H1 (cell line): ENCODE data around the gene XRRA1. TPM values are rescaled to one million over a fixed set of nuclear protein-coding genes. Genes with fewer than 3 reads are reported as not detected.

Experiments used
- CTCF ChIA-PET: fragments of 300-600 bp; sonication (Branson Sonifier 250); formaldehyde crosslinking; loops from one replicate; lab custom pipeline; 2021; ENCODE audit not compliant: partially characterized antibody; lab: Charles Lee
- POLR2A ChIA-PET: fragments of 300-600 bp; sonication (Branson Sonifier 250); formaldehyde crosslinking; loops from one replicate; lab custom pipeline; 2021; ENCODE audit warnings: inconsistent platforms; ENCODE audit not compliant: partially characterized antibody; lab: Charles Lee
- DNase-seq, 2 experiments: peaks; one replicate each; pipeline versions ENCODE4 v3.0.0 to v3.0.0-alpha.2; 2010 to 2022; ENCODE audit warnings: low spot score in 2 of 2, low read depth in 1 of 2, mixed read lengths in 1 of 2
- FAIRE-seq: peaks from 2 replicates; lab custom pipeline; 2011; peaks lifted over from hg19 to GRCh38; lab: Jason Lieb, UNC
- H2AFZ ChIP-seq: 2 replicates; pipeline ENCODE4 v1.8.1; 2012; ENCODE audit warnings: low read length, inconsistent platforms
- H2AK5ac ChIP-seq: 2 replicates; pipeline ENCODE4 v1.6.1; 2013; ENCODE audit warnings: low read depth, low read length
- H2BK120ac ChIP-seq: replicated peaks from 2 replicates; pipeline ENCODE3; 2013; ENCODE audit warnings: low read depth, low read length, inconsistent platforms
- H2BK12ac ChIP-seq: 2 replicates; pipeline ENCODE4 v1.6.1; 2013; ENCODE audit warnings: low read depth, low read length
- H2BK15ac ChIP-seq: 2 replicates; pipeline ENCODE4 v1.6.1; 2013; ENCODE audit warnings: low read length
- H2BK20ac ChIP-seq: 2 replicates; pipeline ENCODE4 v1.6.1; 2013; ENCODE audit warnings: low read length
- H2BK5ac ChIP-seq: 2 replicates; pipeline ENCODE4 v1.6.1; 2013; ENCODE audit warnings: low read depth, low read length
- H3K14ac ChIP-seq: 2 replicates; pipeline ENCODE4 v1.6.1; 2013; ENCODE audit warnings: inconsistent platforms; ENCODE audit not compliant: insufficient read length
- H3K18ac ChIP-seq: 2 replicates; pipeline ENCODE4 v1.6.1; 2013; ENCODE audit warnings: low read length; ENCODE audit errors: extremely low read depth
- H3K23ac ChIP-seq: 2 replicates; pipeline ENCODE4 v1.6.1; 2013; ENCODE audit warnings: inconsistent platforms; ENCODE audit not compliant: insufficient read length
- H3K23me2 ChIP-seq: 2 replicates; pipeline ENCODE4 v1.6.1; 2013; ENCODE audit warnings: low read depth, low read length
- H3K27ac ChIP-seq: 2 replicates; pipeline ENCODE4 v1.6.1; 2011; ENCODE audit warnings: low read depth, low read length, inconsistent platforms
- H3K27me3 ChIP-seq, 4 experiments: replicated peaks in 1 of 4; 1 replicate in 1 of 4; 2 replicates in 3 of 4; pipeline versions ENCODE4 v1.6.1 to v1.8.1; 2011 to 2013; ENCODE audit warnings: low read length in 3 of 4, mild to moderate bottlenecking in 3 of 4, inconsistent platforms in 2 of 4, mixed read lengths in 2 of 4, moderate library complexity in 1 of 4; ENCODE audit not compliant: control insufficient read depth in 3 of 4, insufficient read depth in 3 of 4; ENCODE audit errors: extremely low read depth in 1 of 4
- H3K36me3 ChIP-seq, 4 experiments: 2 replicates each; pipeline versions ENCODE4 v1.6.1 to v1.8.1; 2011 to 2013; ENCODE audit warnings: mild to moderate bottlenecking in 4 of 4, low read length in 3 of 4, moderate library complexity in 2 of 4, control low read depth in 1 of 4, inconsistent platforms in 1 of 4; ENCODE audit not compliant: insufficient read depth in 4 of 4, control insufficient read depth in 2 of 4
- H3K4ac ChIP-seq: replicated peaks from 2 replicates; pipeline ENCODE3; 2013; ENCODE audit warnings: low read length, low read depth, mixed read lengths, inconsistent platforms; ENCODE audit not compliant: insufficient read length
- H3K4me1 ChIP-seq, 4 experiments: replicated peaks in 1 of 4; 1 replicate in 1 of 4; 2 replicates in 3 of 4; pipeline versions ENCODE4 v1.6.1 to v1.8.1; 2011 to 2013; ENCODE audit warnings: low read length in 3 of 4, inconsistent platforms in 2 of 4, mixed read lengths in 1 of 4; ENCODE audit not compliant: insufficient read depth in 4 of 4, control insufficient read depth in 3 of 4
- H3K4me2 ChIP-seq, 2 experiments: 2 replicates each; pipeline versions ENCODE4 v1.6.1 to v1.8.1; 2011 to 2013; ENCODE audit warnings: low read depth in 2 of 2, low read length in 2 of 2, control low read depth in 1 of 2, inconsistent platforms in 1 of 2, mild to moderate bottlenecking in 1 of 2; ENCODE audit not compliant: insufficient read depth in 1 of 2
- H3K4me3 ChIP-seq, 4 experiments: fragments of 200-600, 300-600 bp in 1 of 4; sonication (generic), shearing (Covaris generic), sonication (Bioruptor Twin) in 1 of 4; 2 replicates each; pipeline versions ENCODE4 v1.5.1 to v1.8.1; 2011 to 2016; ENCODE audit warnings: low read length in 4 of 4, low read depth in 3 of 4, control low read depth in 2 of 4, inconsistent platforms in 2 of 4, mild to moderate bottlenecking in 2 of 4, mixed read lengths in 1 of 4, moderate library complexity in 1 of 4; ENCODE audit not compliant: insufficient read depth in 2 of 4; ENCODE audit errors: extremely low read depth in 1 of 4
- H3K56ac ChIP-seq: replicated peaks from 2 replicates; pipeline ENCODE3; 2013; ENCODE audit warnings: low read depth, mild to moderate bottlenecking, mixed read lengths, low read length, inconsistent platforms; ENCODE audit not compliant: insufficient read length
- H3K79me1 ChIP-seq: 2 replicates; pipeline ENCODE4 v1.6.1; 2013; ENCODE audit warnings: low read depth, low read length, control low read depth
- H3K79me2 ChIP-seq, 2 experiments: 2 replicates each; pipeline versions ENCODE4 v1.6.1 to v1.8.1; 2012 to 2013; ENCODE audit warnings: low read length in 2 of 2, mild to moderate bottlenecking in 2 of 2, inconsistent platforms in 1 of 2; ENCODE audit not compliant: insufficient read depth in 2 of 2, control insufficient read depth in 1 of 2
- H3K9ac ChIP-seq, 4 experiments: replicated peaks in 1 of 4; 1 replicate in 1 of 4; 2 replicates in 3 of 4; pipeline versions ENCODE4 v1.6.1 to v1.8.1; 2011 to 2013; ENCODE audit warnings: low read depth in 3 of 4, low read length in 3 of 4, control low read depth in 2 of 4, mild to moderate bottlenecking in 2 of 4, moderate library complexity in 2 of 4, inconsistent platforms in 1 of 4; ENCODE audit errors: extremely low read depth in 1 of 4
- H3K9me3 ChIP-seq, 2 experiments: 2 replicates each; pipeline versions ENCODE4 v1.6.1 to v1.8.1; 2012 to 2013; ENCODE audit warnings: mild to moderate bottlenecking in 2 of 2, moderate library complexity in 2 of 2, control low read depth in 1 of 2, inconsistent platforms in 1 of 2, low read depth in 1 of 2, low read length in 1 of 2, mixed read lengths in 1 of 2; ENCODE audit not compliant: insufficient read depth in 2 of 2
- H4K20me1 ChIP-seq, 2 experiments: replicated peaks in 1 of 2; 2 replicates each; pipeline versions ENCODE3 to v1.8.1; 2011 to 2013; ENCODE audit warnings: inconsistent platforms in 2 of 2, low read length in 2 of 2, mild to moderate bottlenecking in 1 of 2; ENCODE audit not compliant: insufficient read depth in 2 of 2, control insufficient read depth in 1 of 2
- H4K5ac ChIP-seq: 2 replicates; pipeline ENCODE4 v1.6.1; 2013; ENCODE audit warnings: low read length, low read depth, mixed read lengths, inconsistent platforms; ENCODE audit not compliant: insufficient read length
- H4K8ac ChIP-seq: 2 replicates; pipeline ENCODE4 v1.8.0; 2013; ENCODE audit warnings: mild to moderate bottlenecking, moderate library complexity, low read length, inconsistent platforms; ENCODE audit not compliant: insufficient read depth; ENCODE audit errors: extremely low read depth
- H4K91ac ChIP-seq: replicated peaks from 2 replicates; pipeline ENCODE3; 2013; ENCODE audit warnings: low read length, mixed read lengths, inconsistent platforms; ENCODE audit not compliant: insufficient read length
- ATF3 ChIP-seq: IDR thresholded peaks from 2 replicates; pipeline ENCODE4 v1.6.1; 2011; ENCODE audit warnings: low read depth, mild to moderate bottlenecking, low read length; ENCODE audit not compliant: insufficient read depth
- BACH1 ChIP-seq: IDR thresholded peaks from 2 replicates; pipeline ENCODE4 v1.6.1; 2012; ENCODE audit warnings: low read length, improper control_type of control experiment
- EGR1 ChIP-seq: IDR thresholded peaks from 2 replicates; pipeline ENCODE4 v1.6.1; 2011; ENCODE audit warnings: low read depth, low read length, borderline replicate concordance
- FOSL1 ChIP-seq: IDR thresholded peaks from 2 replicates; pipeline ENCODE4 v1.6.1; 2011; ENCODE audit warnings: mild to moderate bottlenecking, low read depth, low read length, moderate library complexity; ENCODE audit not compliant: insufficient read depth
- HDAC2 ChIP-seq, 2 experiments: fragments of 300-600 bp in 1 of 2; sonication (generic) in 1 of 2; IDR thresholded peaks; 2 replicates each; pipeline ENCODE4 v1.6.1; 2011 to 2012; ENCODE audit warnings: low read depth in 2 of 2, low read length in 2 of 2, mild to moderate bottlenecking in 2 of 2, moderate library complexity in 2 of 2, borderline replicate concordance in 1 of 2, inconsistent platforms in 1 of 2
- JUN ChIP-seq: IDR thresholded peaks from 2 replicates; pipeline ENCODE4 v1.6.1; 2011; ENCODE audit warnings: low read depth, mild to moderate bottlenecking, improper control_type of control experiment, low read length
- NRF1 ChIP-seq: IDR thresholded peaks from 2 replicates; pipeline ENCODE4 v1.6.1; 2011; ENCODE audit warnings: mild to moderate bottlenecking, low read depth, low read length, improper control_type of control experiment
- POLR2A ChIP-seq, 2 experiments: IDR thresholded peaks; 1 replicate in 1 of 2; 2 replicates in 1 of 2; pipeline ENCODE4 v1.6.1; 2011; ENCODE audit warnings: low read depth in 2 of 2, low read length in 2 of 2, mild to moderate bottlenecking in 2 of 2; ENCODE audit errors: control extremely low read depth in 1 of 2
- RAD21 ChIP-seq, 2 experiments: IDR thresholded peaks in 1 of 2; conservative IDR thresholded peaks in 1 of 2; 2 replicates each; pipeline ENCODE4 v1.6.1; 2011; ENCODE audit warnings: low read depth in 2 of 2, low read length in 2 of 2, improper control_type of control experiment in 1 of 2, inconsistent platforms in 1 of 2, mild to moderate bottlenecking in 1 of 2, moderate library complexity in 1 of 2
- RXRA ChIP-seq: IDR thresholded peaks from 2 replicates; pipeline ENCODE4 v1.6.1; 2011; ENCODE audit warnings: low read depth, mild to moderate bottlenecking, low read length, moderate library complexity; ENCODE audit not compliant: insufficient read depth
- SP2 ChIP-seq: IDR thresholded peaks from 2 replicates; pipeline ENCODE4 v1.6.1; 2012; ENCODE audit warnings: mild to moderate bottlenecking, low read length, inconsistent platforms
- SP4 ChIP-seq: IDR thresholded peaks from 2 replicates; pipeline ENCODE4 v1.6.1; 2012; ENCODE audit warnings: low read length, inconsistent platforms
- SUZ12 ChIP-seq: fragments of 200-600 bp; sonication (generic); IDR thresholded peaks from 2 replicates; pipeline ENCODE4 v1.6.1; 2012; ENCODE audit warnings: mild to moderate bottlenecking, inconsistent platforms, low read length, moderate library complexity, mixed read lengths
- YY1 ChIP-seq: IDR thresholded peaks from 2 replicates; pipeline ENCODE4 v1.6.1; 2011; ENCODE audit warnings: low read depth, mild to moderate bottlenecking, low read length
- ZNF274 ChIP-seq: IDR thresholded peaks from 2 replicates; pipeline ENCODE4 v1.7.0; 2012; ENCODE audit warnings: low read length, borderline replicate concordance; ENCODE audit errors: extremely low read depth
- WGBS, 2 experiments: shearing (Covaris generic) in 1 of 2; methylation state at CpG; one replicate each; pipeline versions ENCODE4 v1.1.6 to v1.1.7; 2013 to 2015; ENCODE audit warnings: low lambda C conversion rate in 2 of 2, mixed read lengths in 2 of 2, inconsistent platforms in 1 of 2, low coverage in 1 of 2, missing lambda C conversion rate in 1 of 2; ENCODE audit not compliant: insufficient replicate concordance in 2 of 2, insufficient coverage in 1 of 2, insufficient read length in 1 of 2; ENCODE audit errors: extremely low coverage in 1 of 2, missing lambda C conversion rate in 1 of 2; 5-methylcytosine and 5-hydroxymethylcytosine counted together
- polyA plus RNA-seq, 7 experiments: library from polyadenylated mRNA; depleted of rRNA in 3 of 7; stranded (reverse) in 5 of 7; unstranded in 2 of 7; fragments of >200 nt in 5 of 7; fragments of 200-250 nt in 2 of 7; gene quantifications; 1 replicate in 5 of 7; 2 replicates in 1 of 7; 4 replicates in 1 of 7; pipeline versions ENCODE4 v1.2.1 to v1.2.3, GENCODE V29; 2011 to 2013; ENCODE audit warnings: missing spikeins in 2 of 7, mixed read lengths in 2 of 7
- total RNA-seq: library from RNA; stranded (reverse); fragmentation: NEBNext Ultra II Directional; extraction: Animal tissue kit (Norgen Biotek cat#: 25700); gene quantifications from 2 replicates; pipeline ENCODE4 v1.2.1, GENCODE V29; 2021

Gene XRRA1
- total and polyA plus RNA-seq, 2 of the 8 experiments (the other 6 are each of a cell fraction or from before 2014, with no cell fraction given), result 2.1 to 7.1 TPM

GRCh38 chr11:74822170-74822569 lies 126.7 kb downstream of the XRRA1 start:
- Histone ChIP-seq H3K14ac (no peak overlapping the region), H3K18ac (no peak overlapping the region), H3K23ac (no peak overlapping the region), H4K91ac (no peak overlapping the region), H2BK20ac (no peak overlapping the region), H3K56ac (no peak overlapping the region), H3K4me2 (no peak overlapping the region), H3K4ac (no peak overlapping the region), H2BK12ac (no peak overlapping the region), H3K79me2 (no peaks in the 10 kb centered on the region), H4K5ac (no peak overlapping the region), H3K9me3 (peaks cover 27 to 28% of the 10 kb centered on the region in 2 experiments), H3K79me1 (no peaks in the 10 kb centered on the region; the same call in 1 of the 2 replicates), H3K36me3 (peaks cover 0 to 26% (median 1%) of the 10 kb centered on the region in 4 experiments; a peak in 4 of 8 replicates), H3K27me3 (no peaks in the 10 kb centered on the region), H3K4me1 (no peaks in the 10 kb centered on the region), H2BK15ac (no peak overlapping the region), H4K20me1 (peaks cover 0 to 2% of the 10 kb centered on the region in 2 experiments), H4K8ac (no peak overlapping the region), H3K4me3 (no peak overlapping the region), H3K27ac (no peak overlapping the region), H2AFZ (no peak overlapping the region), H2BK5ac (no peak overlapping the region), H2BK120ac (no peak overlapping the region), H3K9ac (no peak overlapping the region), H2AK5ac (no peak overlapping the region), H3K23me2 (no peaks in the 10 kb centered on the region)
- POLR2A ChIA-PET, result no interaction called here
- FAIRE-seq, result no peak
- WGBS, 2 experiments, result 96% methylated on average over 5 of the region's 5 CpGs; no CpG with 5 or more reads in 1 of the 2 experiments
- no peak for DNase-seq
- CTCF ChIA-PET, result no interaction called here
- TF ChIP-seq YY1 (no peak), JUN (no peak), SP2 (no peak), POLR2A (IDR thresholded peaks at IDR 0.05; ENCODE audit: control extremely low read depth in 1 of 2, low read depth in 2 of 2, low read length in 2 of 2) (no peak), ATF3 (no peak), FOSL1 (no peak), RXRA (no peak), EGR1 (no peak), RAD21 (IDR thresholded peaks at IDR 0.05 in 1 of 2, conservative IDR thresholded peaks at IDR 0.05 in 1 of 2; ENCODE audit: low read depth in 2 of 2, low read length in 2 of 2) (no peak), ZNF274 (no peak), HDAC2 (IDR thresholded peaks at IDR 0.05; ENCODE audit: borderline replicate concordance in 1 of 2, low read depth in 2 of 2, low read length in 2 of 2) (no peak), NRF1 (no peak), BACH1 (no peak), SP4 (no peak), SUZ12 (no peak)
